Skeletal muscle satellite cell (primary cell): Measurements from ENCODE around the gene FCN1.

Experiments
- H3K27me3 ChIP-seq: 2 replicates; pipeline ENCODE4 v1.7.0; 2013; ENCODE audit warnings: low read length; ENCODE audit not compliant: control insufficient read depth, insufficient read depth
- H3K36me3 ChIP-seq: 2 replicates; pipeline ENCODE4 v1.7.0; 2013; ENCODE audit warnings: mild to moderate bottlenecking, control low read depth, low read length; ENCODE audit not compliant: insufficient read depth
- H3K4me1 ChIP-seq: 2 replicates; pipeline ENCODE4 v1.7.0; 2013; ENCODE audit warnings: low read length; ENCODE audit not compliant: control insufficient read depth, insufficient read depth
- H3K4me2 ChIP-seq: 2 replicates; pipeline ENCODE4 v1.7.0; 2013; ENCODE audit warnings: mild to moderate bottlenecking, low read length
- H3K4me3 ChIP-seq: 2 replicates; pipeline ENCODE4 v1.7.0; 2013; ENCODE audit warnings: low read length
- H3K9ac ChIP-seq: 2 replicates; pipeline ENCODE4 v1.7.0; 2013; ENCODE audit warnings: mild to moderate bottlenecking, low read depth, low read length, moderate library complexity
- H3K9me3 ChIP-seq: replicated peaks from 2 replicates; pipeline ENCODE4 v1.7.0; 2013; ENCODE audit warnings: mild to moderate bottlenecking, control low read depth, low read length

Gene FCN1

GRCh38 chr9:134902936-134903335 lies 14.8 kb downstream of the FCN1 start:
- H3K27me3 ChIP-seq, result peaks cover 40% of the 10 kb centered on the region
- no peak overlapping the region for H3K9ac ChIP-seq
- H3K4me1 ChIP-seq, result no peaks in the 10 kb centered on the region
- H3K4me3 ChIP-seq, result no peak overlapping the region
- H3K4me2 ChIP-seq, result no peak overlapping the region
- H3K36me3 ChIP-seq, result no peaks in the 10 kb centered on the region
- no peaks in the 10 kb centered on the region for H3K9me3 ChIP-seq

GRCh38 chr9:134899818-134900217 lies 17.9 kb downstream of the FCN1 start:
- Histone ChIP-seq H3K9me3 (peaks cover 3% of the 10 kb centered on the region), H3K4me3 (no peak overlapping the region), H3K36me3 (no peaks in the 10 kb centered on the region), H3K4me2 (no peak overlapping the region), H3K9ac (no peak overlapping the region), H3K4me1 (peaks cover 19% of the 10 kb centered on the region), H3K27me3 (peaks cover 33% of the 10 kb centered on the region)

DNA sequence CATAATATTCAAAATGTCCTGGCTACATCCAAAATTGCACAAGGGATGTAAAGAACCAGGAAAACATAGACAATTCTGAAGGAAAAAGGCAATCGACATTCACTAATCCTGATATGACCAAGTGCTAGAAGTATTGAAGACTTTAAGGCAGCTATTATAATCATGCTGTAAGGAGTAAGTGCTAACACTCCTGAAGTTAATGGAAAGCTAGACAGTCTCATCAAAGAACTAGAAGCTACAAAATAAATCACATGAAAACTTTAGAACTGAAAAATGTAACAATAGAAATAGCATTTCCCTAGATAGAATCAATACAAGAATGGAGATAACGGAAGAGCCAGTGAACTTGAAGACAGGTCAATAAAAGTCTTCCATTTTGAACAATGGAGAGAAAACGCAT lies 18.5 kb downstream of the FCN1 start:
- Histone ChIP-seq H3K36me3 (no peaks in the 10 kb centered on the region), H3K9ac (no peak overlapping the region), H3K9me3 (peaks cover 4% of the 10 kb centered on the region), H3K27me3 (peaks cover 33% of the 10 kb centered on the region), H3K4me1 (peaks cover 19% of the 10 kb centered on the region), H3K4me2 (no peak overlapping the region), H3K4me3 (no peak overlapping the region)

GRCh38 chr9:134898319-134898718 lies 19.4 kb downstream of the FCN1 start:
- Histone ChIP-seq H3K4me1 (peaks cover 19% of the 10 kb centered on the region), H3K27me3 (peaks cover 27% of the 10 kb centered on the region), H3K9ac (no peak overlapping the region), H3K4me2 (no peak overlapping the region), H3K36me3 (no peaks in the 10 kb centered on the region), H3K9me3 (peaks cover 4% of the 10 kb centered on the region), H3K4me3 (no peak overlapping the region)

DNA sequence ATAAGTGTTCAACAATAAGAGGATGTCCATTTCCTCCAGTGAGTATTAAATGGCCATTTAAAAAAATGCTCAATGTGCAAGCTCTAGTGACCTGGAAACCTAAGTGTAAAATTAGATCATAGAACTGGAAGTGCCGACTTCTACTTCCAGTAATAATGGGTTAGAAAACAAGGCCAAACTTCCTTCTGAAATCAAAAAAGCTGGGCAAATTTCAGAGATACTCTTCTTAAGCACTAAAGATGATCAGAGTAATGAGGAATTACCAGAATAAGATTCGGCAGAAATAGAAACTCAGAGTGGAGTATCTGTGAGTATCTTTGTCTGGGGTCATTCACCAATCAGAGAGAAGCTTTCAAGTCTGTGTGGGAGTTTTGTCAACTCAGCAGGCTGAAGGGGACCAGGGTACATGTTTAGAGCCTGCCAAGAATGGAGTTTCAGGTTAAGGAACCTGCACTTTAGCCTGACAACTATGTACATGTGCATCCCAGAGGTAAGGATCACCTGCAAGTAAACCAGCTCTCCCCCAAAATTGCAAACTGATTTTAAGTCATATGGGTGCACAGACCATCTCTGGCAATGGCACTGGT lies 20.0 kb downstream of the FCN1 start:
- no peak overlapping the region for H3K9ac ChIP-seq

GRCh38 chr9:134896834-134897583 lies 20.7 kb downstream of the FCN1 start:
- no peak overlapping the region for H3K9ac ChIP-seq
- H3K4me3 ChIP-seq, result no peak overlapping the region
- H3K9me3 ChIP-seq, result peaks cover 4% of the 10 kb centered on the region
- peaks cover 25% of the 10 kb centered on the region for H3K27me3 ChIP-seq
- H3K4me1 ChIP-seq, result peaks cover 19% of the 10 kb centered on the region
- peak overlapping the region; percentile 65 for H3K4me2 ChIP-seq
- no peaks in the 10 kb centered on the region for H3K36me3 ChIP-seq

More for the DNA sequence above, 20.0 kb downstream of the FCN1 start:
- Histone ChIP-seq H3K4me3 (no peak overlapping the region), H3K9me3 (peaks cover 4% of the 10 kb centered on the region), H3K4me2 (no peak overlapping the region), H3K36me3 (no peaks in the 10 kb centered on the region), H3K27me3 (peaks cover 25% of the 10 kb centered on the region), H3K4me1 (peaks cover 19% of the 10 kb centered on the region)

DNA sequence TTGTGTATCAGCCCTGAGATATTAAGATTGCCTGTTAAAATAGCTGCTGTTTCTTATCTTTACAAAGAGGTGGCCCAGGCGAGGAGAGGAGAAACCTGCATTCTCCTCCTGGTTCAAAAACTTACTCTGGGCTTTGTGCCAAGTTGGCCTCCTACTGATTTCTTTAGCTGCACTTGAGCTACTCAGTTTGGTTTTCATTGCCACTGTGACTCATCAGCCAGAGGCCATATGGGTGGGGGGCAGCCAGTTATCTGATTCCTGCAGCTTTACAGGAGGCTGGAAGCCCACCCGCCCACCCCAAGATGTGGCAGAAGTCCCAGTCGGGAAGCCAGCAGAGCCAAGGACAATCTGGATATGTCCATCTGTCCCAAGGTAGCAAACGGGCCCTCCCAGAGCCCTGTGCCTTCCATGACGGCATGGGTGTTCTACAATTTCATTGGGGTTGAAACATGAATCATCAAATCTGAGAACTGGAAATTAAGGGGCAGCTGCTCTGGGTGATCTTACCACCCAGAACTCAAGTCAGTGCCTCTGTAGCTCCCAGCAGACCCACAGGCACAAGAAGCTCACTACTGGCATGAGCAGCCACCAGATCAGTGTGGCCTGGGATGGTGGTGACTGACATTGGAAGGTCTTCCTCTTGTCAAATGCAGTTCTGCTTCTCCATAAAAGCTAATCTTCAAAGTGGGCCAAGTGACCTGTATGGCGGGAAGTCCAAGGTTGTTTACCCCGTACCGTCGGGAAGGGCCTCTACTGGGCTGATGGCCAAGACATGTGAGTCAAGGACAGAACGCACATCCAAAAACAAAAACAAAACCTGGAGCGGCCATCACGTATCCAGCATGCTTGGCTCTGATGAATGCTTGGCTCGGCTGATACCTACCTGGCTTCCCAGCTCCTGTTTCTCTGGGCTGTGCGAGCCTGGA lies 21.5 kb downstream of the FCN1 start:
- no peaks in the 10 kb centered on the region for H3K36me3 ChIP-seq
- no peak overlapping the region for H3K9ac ChIP-seq
- peaks cover 19% of the 10 kb centered on the region for H3K4me1 ChIP-seq
- peak overlapping the region; percentile 65 for H3K4me2 ChIP-seq
- H3K9me3 ChIP-seq, result peaks cover 4% of the 10 kb centered on the region
- H3K4me3 ChIP-seq, result peak overlapping the region; percentile 21
- H3K27me3 ChIP-seq, result peaks cover 27% of the 10 kb centered on the region

GRCh38 chr9:134895567-134895907 lies 22.2 kb downstream of the FCN1 start:
- Histone ChIP-seq H3K9ac (no peak overlapping the region), H3K4me2 (peak overlapping the region; percentile 15), H3K4me3 (no peak overlapping the region), H3K27me3 (peaks cover 34% of the 10 kb centered on the region), H3K9me3 (peaks cover 4% of the 10 kb centered on the region), H3K36me3 (no peaks in the 10 kb centered on the region), H3K4me1 (peaks cover 19% of the 10 kb centered on the region)

DNA sequence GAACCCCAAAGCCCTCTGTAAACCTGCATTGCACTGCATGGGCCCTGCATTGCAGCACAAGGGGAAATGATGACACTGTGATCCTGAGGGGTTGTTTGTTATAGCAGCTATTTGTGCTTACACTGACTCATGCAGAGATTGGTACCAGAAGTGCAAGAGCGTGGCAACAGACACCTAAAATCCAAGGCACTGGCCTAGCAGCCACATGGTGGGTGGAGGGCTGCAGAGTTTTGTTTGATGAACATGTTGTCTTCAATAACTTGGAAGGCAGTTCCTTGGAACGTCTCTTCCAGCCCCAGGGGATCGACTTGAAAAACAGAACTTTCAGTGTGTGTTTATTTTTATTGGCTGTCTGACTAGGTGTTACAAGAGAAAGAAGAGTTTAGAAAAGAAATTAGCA lies 22.6 kb downstream of the FCN1 start:
- Histone ChIP-seq H3K9me3 (peaks cover 4% of the 10 kb centered on the region), H3K27me3 (peaks cover 36% of the 10 kb centered on the region), H3K4me2 (no peak overlapping the region), H3K9ac (no peak overlapping the region), H3K36me3 (no peaks in the 10 kb centered on the region), H3K4me3 (no peak overlapping the region), H3K4me1 (peaks cover 19% of the 10 kb centered on the region)

- Histone ChIP-seq H3K27me3 (peaks cover 35% of the 10 kb centered on the region), H3K9ac (no peak overlapping the region), H3K9me3 (peaks cover 4% of the 10 kb centered on the region)
These were observed 23.4 kb downstream of the FCN1 start for GRCh38 chr9:134894136-134894860.

More at GRCh38 chr9:134894136-134894860, 23.4 kb downstream of the FCN1 start:
- H3K4me1 ChIP-seq, result peaks cover 19% of the 10 kb centered on the region
- H3K36me3 ChIP-seq, result no peaks in the 10 kb centered on the region
- no peak overlapping the region for H3K4me3 ChIP-seq
- H3K4me2 ChIP-seq, result no peak overlapping the region
